Astrocyte (in vitro differentiated cells and primary cell): ENCODE measurements around the gene ITPR2. TPM values are rescaled to one million over a fixed set of nuclear protein-coding genes. Genes with fewer than 3 reads are reported as not detected.

ENCODE experiments used
- DNase-seq: peaks from one replicate; pipeline ENCODE4 v3.0.0-alpha.2; 2010; ENCODE audit warnings: low read depth
- FAIRE-seq: peaks from 2 replicates; lab custom pipeline; 2011; peaks lifted over from hg19 to GRCh38; lab: Jason Lieb, UNC
- H2AFZ ChIP-seq: 2 replicates; pipeline ENCODE4 v1.6.0; 2012; ENCODE audit warnings: low read depth, low read length, inconsistent platforms
- H3K27ac ChIP-seq: 2 replicates; pipeline ENCODE4 v1.5.1; 2011; ENCODE audit warnings: low read depth, low read length, inconsistent platforms
- H3K27me3 ChIP-seq: 2 replicates; pipeline ENCODE4 v1.6.0; 2011; ENCODE audit warnings: low read length, inconsistent platforms; ENCODE audit not compliant: insufficient read depth
- H3K36me3 ChIP-seq: 2 replicates; pipeline ENCODE4 v1.5.1; 2011; ENCODE audit warnings: low read length, inconsistent platforms; ENCODE audit not compliant: insufficient read depth
- H3K4me1 ChIP-seq: 2 replicates; pipeline ENCODE4 v1.5.1; 2011; ENCODE audit warnings: low read length, inconsistent platforms; ENCODE audit not compliant: insufficient read depth
- H3K4me2 ChIP-seq: 2 replicates; pipeline ENCODE4 v1.6.0; 2012; ENCODE audit warnings: low read length, inconsistent platforms
- H3K4me3 ChIP-seq: 2 replicates; pipeline ENCODE4 v1.5.1; 2011; ENCODE audit warnings: low read depth, mild to moderate bottlenecking, low read length, inconsistent platforms; ENCODE audit not compliant: insufficient read depth
- H3K79me2 ChIP-seq: 2 replicates; pipeline ENCODE4 v1.6.0; 2012; ENCODE audit warnings: mild to moderate bottlenecking, low read length, inconsistent platforms; ENCODE audit not compliant: insufficient read depth
- H3K9ac ChIP-seq: 2 replicates; pipeline ENCODE4 v1.6.0; 2012; ENCODE audit warnings: mild to moderate bottlenecking, low read length, inconsistent platforms
- H3K9me3 ChIP-seq: 2 replicates; pipeline ENCODE4 v1.5.1; 2012; ENCODE audit warnings: low read depth, mild to moderate bottlenecking, low read length, inconsistent platforms; ENCODE audit not compliant: insufficient read depth
- H4K20me1 ChIP-seq: 2 replicates; pipeline ENCODE4 v1.6.0; 2012; ENCODE audit warnings: low read length, inconsistent platforms; ENCODE audit not compliant: insufficient read depth
- H3K27ac Mint-ChIP-seq: one replicate; pipeline ENCODE4 v1.8.0; 2021; ENCODE audit warnings: mild to moderate bottlenecking, mixed read lengths; ENCODE audit not compliant: unreplicated experiment
- H3K27me3 Mint-ChIP-seq: one replicate; pipeline ENCODE4 v1.8.0; 2021; ENCODE audit warnings: low read depth, mixed read lengths; ENCODE audit not compliant: unreplicated experiment
- H3K36me3 Mint-ChIP-seq: one replicate; pipeline ENCODE4 v1.8.0; 2021; ENCODE audit warnings: low read depth, mixed read lengths; ENCODE audit not compliant: unreplicated experiment
- H3K4me1 Mint-ChIP-seq: one replicate; pipeline ENCODE4 v1.8.0; 2021; ENCODE audit warnings: low read depth, mixed read lengths; ENCODE audit not compliant: unreplicated experiment
- H3K4me3 Mint-ChIP-seq: one replicate; pipeline ENCODE4 v1.8.0; 2021; ENCODE audit warnings: mild to moderate bottlenecking, moderate library complexity, mixed read lengths; ENCODE audit not compliant: unreplicated experiment
- H3K9me3 Mint-ChIP-seq: one replicate; pipeline ENCODE4 v1.8.0; 2021; ENCODE audit warnings: mild to moderate bottlenecking, mixed read lengths; ENCODE audit not compliant: unreplicated experiment
- CTCF ChIP-seq: IDR thresholded peaks from 2 replicates; pipeline ENCODE4 v1.5.1; 2011; ENCODE audit warnings: low read depth, mild to moderate bottlenecking, inconsistent platforms, low read length, moderate library complexity; ENCODE audit not compliant: insufficient read depth
- EZH2 ChIP-seq: IDR thresholded peaks from 2 replicates; pipeline ENCODE4 v1.6.1; 2012; ENCODE audit warnings: mild to moderate bottlenecking, low read length, inconsistent platforms; ENCODE audit not compliant: insufficient read depth
- total RNA-seq: library from RNA; stranded (reverse); gene quantifications from 2 replicates; pipeline ENCODE4 v1.2.1, GENCODE V29; 2021

The ITPR2 gene
- total RNA-seq, 1 donor from 2014 or later = 24.4 TPM

GRCh38 chr12:26443309-26443708 is 389.7 kb downstream of the ITPR2 start:
- Histone ChIP-seq H3K79me2 (no peaks in the 10 kb centered on the region), H3K9me3 (no peaks in the 10 kb centered on the region), H3K27ac (no peak overlapping the region), H3K27me3 (no peaks in the 10 kb centered on the region), H2AFZ (no peak overlapping the region), H3K36me3 (no peaks in the 10 kb centered on the region), H3K4me1 (no peaks in the 10 kb centered on the region), H3K4me2 (no peak overlapping the region), H3K4me3 (no peak overlapping the region), H3K9ac (no peak overlapping the region), H4K20me1 (no peaks in the 10 kb centered on the region)
- Mint-ChIP-seq H3K4me3 (no peak overlapping the region), H3K27ac (no peak overlapping the region), H3K4me1 (no peaks in the 10 kb centered on the region), H3K9me3 (no peaks in the 10 kb centered on the region), H3K27me3 (no peaks in the 10 kb centered on the region), H3K36me3 (no peaks in the 10 kb centered on the region)
- no peak for DNase-seq
- no peak for TF ChIP-seq EZH2
- TF ChIP-seq CTCF = no peak
- FAIRE-seq = no peak

- FAIRE-seq (no peak), DNase-seq (no peak)
- Mint-ChIP-seq H3K4me3 (no peak overlapping the region), H3K27me3 (no peaks in the 10 kb centered on the region), H3K27ac (no peak overlapping the region), H3K9me3 (no peaks in the 10 kb centered on the region), H3K4me1 (no peaks in the 10 kb centered on the region), H3K36me3 (no peaks in the 10 kb centered on the region)
- Histone ChIP-seq H3K27me3 (no peaks in the 10 kb centered on the region), H3K4me2 (no peak overlapping the region), H3K79me2 (no peaks in the 10 kb centered on the region), H3K27ac (no peak overlapping the region), H3K4me3 (no peak overlapping the region), H3K4me1 (no peaks in the 10 kb centered on the region), H4K20me1 (no peaks in the 10 kb centered on the region), H2AFZ (no peak overlapping the region), H3K9ac (no peak overlapping the region), H3K36me3 (no peaks in the 10 kb centered on the region), H3K9me3 (no peaks in the 10 kb centered on the region)
- TF ChIP-seq CTCF (no peak), EZH2 (no peak)
Measured at GRCh38 chr12:26441434-26441833, 391.6 kb downstream of the ITPR2 start.

GRCh38 chr12:26435069-26435404 is 398.0 kb downstream of the ITPR2 start:
- H3K79me2 ChIP-seq = no peaks in the 10 kb centered on the region
- no peak for TF ChIP-seq EZH2
- no peak for TF ChIP-seq CTCF
- no peaks in the 10 kb centered on the region for H4K20me1 ChIP-seq
- no peak overlapping the region for H3K9ac ChIP-seq
- H2AFZ ChIP-seq = no peak overlapping the region
- Mint-ChIP-seq H3K27me3 (no peaks in the 10 kb centered on the region), H3K27ac (no peak overlapping the region), H3K9me3 (no peaks in the 10 kb centered on the region), H3K4me1 (no peaks in the 10 kb centered on the region), H3K36me3 (no peaks in the 10 kb centered on the region), H3K4me3 (no peak overlapping the region)
- FAIRE-seq = no peak
- no peak for DNase-seq
- H3K36me3 ChIP-seq = no peaks in the 10 kb centered on the region
- H3K27me3 ChIP-seq = no peaks in the 10 kb centered on the region
- no peaks in the 10 kb centered on the region for H3K4me1 ChIP-seq
- H3K4me2 ChIP-seq = no peak overlapping the region
- H3K9me3 ChIP-seq = no peaks in the 10 kb centered on the region
- H3K27ac ChIP-seq = no peak overlapping the region
- H3K4me3 ChIP-seq = no peak overlapping the region
